SW480 (cell line): ENCODE measurements around the gene ARHGAP42.
"Not testable (repeated sequence)": the region's sequence is repeated elsewhere in the genome, so short reads cannot be mapped to it uniquely, and the experiment has no call there.

Experiments used
- DNase-seq: peaks from one replicate; pipeline ENCODE4 v3.0.0-alpha.2; 2016; ENCODE audit warnings: low spot score

The ARHGAP42 gene

DNA sequence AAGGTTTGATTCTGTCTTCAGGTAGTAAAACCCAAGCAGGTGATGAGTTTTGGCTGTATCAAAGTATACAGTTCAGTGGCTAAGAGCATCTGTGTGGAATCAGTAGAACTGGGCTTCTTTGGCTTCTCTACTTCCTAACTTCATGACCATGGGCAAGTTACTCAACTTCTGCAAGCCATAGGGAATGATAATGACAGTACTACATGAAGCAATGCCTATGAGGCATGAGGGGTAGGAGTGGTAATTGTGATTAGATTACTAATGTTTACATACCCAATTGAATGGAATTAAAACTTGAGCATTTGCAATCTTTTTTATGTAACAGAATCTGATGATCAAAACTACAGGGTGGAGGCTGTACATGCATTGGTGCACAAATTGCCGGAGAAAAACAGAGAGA, 278.3 kb downstream of the ARHGAP42 start:
- DNase-seq: no peak

DNA sequence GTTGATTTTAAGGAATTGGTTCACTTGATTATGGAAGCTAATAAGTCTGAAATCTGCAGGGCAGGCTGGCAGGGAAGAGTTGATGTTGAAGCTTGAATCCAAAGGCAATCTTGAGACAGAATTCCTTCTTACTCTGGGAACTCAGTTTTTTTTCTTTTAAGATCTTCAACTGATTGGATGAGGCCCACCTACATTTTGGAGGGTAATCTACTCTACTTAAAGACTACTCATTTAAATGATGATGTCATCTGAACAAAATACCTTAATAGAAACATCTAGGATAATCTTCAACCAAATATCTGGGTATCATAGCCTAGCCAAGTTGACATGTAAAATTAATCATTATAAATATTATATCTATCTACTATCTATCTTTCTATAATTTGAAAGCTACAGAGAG, 279.3 kb downstream of the ARHGAP42 start:
- no peak for DNase-seq

DNA sequence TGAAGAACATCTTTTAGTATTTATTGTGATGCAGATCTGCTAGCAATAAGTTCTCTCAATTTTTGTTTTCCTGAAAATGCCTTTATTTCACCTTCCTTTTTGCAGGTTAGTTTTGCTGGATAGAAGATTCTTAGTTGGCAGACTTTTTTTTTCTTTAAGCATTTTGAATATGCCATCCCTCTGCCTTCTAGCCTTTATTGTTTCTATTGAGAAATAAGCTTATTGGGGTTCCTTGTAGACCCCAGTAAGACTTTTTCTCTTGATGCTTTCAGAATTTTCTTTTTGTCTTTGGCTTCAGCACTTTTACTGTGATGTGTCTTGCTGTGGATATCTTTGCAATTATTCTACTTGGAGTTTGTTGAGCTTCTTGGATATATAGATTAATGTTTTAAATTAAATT, 281.9 kb downstream of the ARHGAP42 start:
- DNase-seq: no peak

DNA sequence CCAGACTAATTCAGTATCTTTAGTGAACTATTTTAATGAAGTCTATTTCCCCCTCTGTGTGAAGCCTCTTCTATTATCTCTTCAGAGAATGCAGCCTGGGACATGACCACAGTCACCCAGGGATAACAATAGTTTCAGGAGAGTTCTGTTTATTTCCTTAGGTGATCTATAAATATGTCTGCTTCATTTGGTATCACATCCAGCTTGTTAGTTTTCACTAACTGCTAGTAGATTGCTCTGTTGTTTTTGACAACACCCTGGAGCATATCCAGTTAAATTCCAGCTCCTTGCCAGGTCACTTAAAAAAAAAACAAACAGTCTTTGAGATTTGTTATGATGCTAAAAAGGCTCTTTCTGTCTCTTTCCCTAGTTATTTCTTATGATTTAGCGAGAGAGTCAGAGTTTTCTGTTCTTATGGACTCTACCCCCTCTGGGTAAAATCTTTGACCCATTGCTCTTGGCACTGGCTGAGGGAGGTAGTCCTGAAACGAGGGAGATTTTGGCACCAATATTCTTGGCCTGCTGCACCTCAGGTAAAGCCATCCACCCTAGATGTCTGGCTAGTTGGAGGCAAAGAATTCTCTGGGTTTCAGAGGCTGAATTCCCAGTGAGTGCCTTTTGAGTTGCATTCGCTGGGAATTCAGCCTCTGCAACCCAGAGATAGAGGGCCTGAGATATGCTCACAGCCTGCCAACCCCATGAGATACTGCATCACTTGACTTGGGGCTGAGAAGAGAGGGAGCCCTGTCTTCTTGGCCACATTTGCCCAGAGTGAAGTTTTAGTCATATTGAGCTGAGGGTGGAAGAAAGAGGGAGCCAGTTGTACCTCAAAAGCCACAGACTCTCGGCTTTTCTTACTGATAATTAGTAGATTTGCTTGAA, 283.4 kb downstream of the ARHGAP42 start:
- DNase-seq: no peak

DNA sequence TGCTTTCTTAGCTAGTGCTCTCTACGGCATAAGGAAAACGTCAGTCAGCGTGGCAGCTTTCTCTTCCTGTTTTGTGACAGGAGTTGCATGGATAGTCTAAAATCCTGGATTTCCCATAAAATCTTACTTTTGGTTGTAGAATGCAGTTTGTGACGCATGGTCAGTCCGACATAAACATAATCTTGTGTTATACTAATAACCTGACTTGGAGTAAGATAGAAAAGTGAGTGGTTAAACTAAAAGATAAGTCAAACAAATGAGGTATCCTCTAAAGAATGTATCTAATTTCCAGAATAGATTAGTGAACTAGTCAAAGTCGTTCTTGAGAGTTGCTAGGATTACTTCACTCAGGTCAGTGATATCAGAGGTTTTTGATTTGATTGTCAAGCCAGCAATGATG, 285.0 kb downstream of the ARHGAP42 start:
- no peak for DNase-seq

DNA sequence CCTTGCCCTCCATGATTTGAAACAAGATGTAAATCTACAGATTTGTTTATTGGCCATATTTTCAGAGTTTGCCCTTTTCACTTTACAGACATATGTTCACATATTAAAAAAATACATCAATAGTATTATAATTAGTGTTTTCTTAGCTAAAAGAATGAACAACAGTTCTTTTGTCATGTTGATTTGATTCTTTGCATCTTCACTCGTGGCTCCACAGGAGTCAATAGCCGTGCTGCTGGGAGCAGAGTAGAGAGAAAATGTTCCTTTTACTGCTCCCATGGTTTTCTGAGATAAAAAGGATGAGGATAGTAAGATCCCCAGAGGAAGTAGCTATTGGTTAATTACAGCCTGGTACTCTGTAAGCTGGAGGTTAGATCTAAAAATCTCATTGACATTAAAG, 291.4 kb downstream of the ARHGAP42 start:
- no peak for DNase-seq

DNA sequence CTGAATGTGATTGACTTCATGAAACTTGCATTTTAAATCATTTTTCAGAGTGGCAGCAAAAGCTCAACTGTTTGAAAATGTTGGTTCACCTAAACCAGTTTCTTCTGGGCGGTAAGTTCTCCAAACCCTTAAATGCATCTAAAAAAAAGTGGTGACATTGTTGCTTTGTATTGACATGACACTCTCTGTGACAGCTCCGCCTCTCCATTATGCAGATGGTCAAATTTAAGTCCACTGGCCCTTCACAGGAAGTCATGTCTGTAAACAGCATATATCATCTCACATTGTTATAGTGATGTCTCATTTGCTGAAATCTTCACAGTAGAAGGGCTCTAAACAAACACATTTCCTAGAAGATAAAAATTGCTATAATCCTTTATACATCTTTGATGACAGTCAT, 291.9 kb downstream of the ARHGAP42 start:
- DNase-seq: no peak

DNA sequence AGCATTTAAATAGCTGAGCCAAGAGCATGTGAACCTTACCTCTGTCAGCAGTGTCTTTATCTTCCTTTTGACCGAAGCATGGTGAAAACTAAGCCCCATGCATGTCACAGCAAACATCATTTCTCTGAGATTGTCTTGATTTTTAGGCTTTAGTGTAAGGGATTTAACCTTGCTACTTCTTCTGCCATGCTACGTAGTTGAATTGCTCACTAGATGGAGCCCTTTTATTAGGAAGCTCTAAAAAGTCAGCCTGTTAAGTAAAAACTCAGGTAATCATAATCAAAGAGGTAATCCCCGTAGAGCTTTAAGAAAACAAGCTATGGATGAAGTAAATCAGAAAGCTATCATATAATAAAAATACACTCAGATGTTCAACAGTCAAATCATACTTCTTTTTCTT, 293.1 kb downstream of the ARHGAP42 start:
- DNase-seq: peak; percentile 57

DNA sequence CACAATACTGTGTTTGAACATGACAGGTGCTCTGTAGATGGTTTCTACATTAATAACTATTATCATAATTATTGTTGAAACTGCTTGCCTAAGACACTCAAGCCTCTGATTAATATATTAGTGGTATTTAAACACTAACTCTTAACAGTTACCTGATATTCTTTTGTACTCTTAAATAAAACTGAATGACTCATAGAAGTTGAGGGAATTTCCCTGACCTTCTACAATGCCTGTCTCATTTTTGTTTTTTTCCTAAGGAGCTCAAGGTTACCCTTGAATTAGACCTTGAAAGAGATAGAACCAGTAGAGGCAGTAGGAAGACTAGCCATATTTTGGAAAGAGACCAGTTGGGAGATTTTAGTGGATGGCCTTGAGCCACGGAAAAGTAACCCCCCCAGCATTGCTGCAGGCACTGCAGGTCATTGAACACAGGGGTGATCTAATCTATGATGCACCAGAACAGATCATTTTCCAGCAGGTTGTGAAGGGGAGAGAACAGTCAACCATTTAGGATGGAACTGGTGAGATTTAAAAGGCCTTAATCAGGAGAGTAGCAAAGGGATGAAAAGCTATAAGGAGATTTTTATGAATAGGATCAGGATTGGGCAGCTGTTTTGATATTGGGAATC, 294.2 kb downstream of the ARHGAP42 start:
- no peak for DNase-seq

DNA sequence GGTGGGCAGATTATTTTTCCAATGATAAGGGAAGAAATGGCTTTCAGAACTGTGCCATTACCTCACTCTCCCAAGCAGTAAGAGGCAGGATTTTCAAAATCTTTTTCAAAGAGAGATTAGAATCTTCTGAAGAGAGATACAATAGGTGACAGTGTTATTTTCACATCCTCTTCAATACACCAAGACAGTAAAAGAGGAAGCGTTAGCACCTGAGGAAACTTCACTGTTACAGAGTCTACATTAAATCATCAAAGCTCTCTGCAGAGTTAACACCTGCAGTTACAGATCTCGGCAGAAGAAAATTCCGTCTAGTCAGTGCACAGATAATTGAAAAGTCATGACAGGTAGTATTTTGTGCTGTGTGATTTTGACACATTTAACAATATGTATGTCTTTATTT, 297.6 kb downstream of the ARHGAP42 start:
- DNase-seq: no peak

DNA sequence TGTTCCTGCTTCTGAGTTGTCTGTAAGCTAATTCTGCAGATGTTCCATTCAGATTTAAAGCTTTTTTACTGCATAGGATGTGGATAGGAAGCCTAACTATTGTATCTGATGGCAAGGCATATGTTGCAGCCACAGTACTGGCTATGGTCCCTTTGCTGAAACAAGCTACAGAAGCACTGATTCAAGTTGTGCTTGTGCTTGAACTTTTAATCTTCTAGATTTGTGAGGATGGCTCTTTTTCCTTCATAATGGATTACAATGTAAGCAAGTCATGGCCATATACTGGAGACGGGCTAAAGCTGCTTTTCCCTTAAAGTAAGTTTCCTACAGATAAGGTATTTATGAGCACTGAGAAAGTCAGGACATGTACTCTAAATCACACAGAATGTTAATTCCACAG, 303.8 kb downstream of the ARHGAP42 start:
- no peak for DNase-seq

DNA sequence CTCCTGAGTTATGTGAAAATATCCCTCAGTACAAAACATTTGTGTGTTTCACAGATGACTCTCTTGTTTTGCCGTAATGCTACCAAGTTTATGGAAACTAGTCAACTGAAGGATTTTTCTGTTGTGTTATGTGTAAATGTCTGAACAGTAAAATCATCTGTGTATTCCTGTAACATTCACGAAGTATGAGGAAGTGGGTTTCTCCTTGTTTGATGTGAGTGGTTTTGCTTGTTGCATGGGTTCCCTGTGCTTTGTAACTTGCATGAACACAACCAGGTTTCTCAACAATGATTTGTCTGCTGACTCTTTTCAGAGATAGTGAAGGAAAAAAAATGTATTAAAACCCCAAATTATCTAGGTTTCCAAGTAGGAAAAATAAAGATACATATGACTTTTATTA, 304.5 kb downstream of the ARHGAP42 start:
- DNase-seq: no peak

DNA sequence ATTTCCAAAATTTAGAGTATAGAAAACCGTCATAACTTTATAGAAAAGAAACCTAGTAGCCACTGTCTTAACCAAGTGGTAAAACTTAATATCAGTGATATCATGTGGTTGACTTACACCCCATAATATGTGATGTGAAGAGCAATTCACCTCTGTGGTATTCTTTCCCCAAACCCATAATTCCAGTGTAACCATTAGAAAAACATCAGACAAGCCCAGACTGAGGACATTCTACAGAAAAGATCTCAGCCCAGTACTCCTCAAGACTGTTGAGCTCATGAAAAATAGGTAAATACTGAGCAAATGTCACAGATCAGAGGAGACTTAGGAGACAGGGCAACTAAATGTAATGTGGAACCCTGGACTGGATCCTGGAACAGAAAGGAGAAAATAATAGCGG, 307.9 kb downstream of the ARHGAP42 start:
- DNase-seq: no peak

DNA sequence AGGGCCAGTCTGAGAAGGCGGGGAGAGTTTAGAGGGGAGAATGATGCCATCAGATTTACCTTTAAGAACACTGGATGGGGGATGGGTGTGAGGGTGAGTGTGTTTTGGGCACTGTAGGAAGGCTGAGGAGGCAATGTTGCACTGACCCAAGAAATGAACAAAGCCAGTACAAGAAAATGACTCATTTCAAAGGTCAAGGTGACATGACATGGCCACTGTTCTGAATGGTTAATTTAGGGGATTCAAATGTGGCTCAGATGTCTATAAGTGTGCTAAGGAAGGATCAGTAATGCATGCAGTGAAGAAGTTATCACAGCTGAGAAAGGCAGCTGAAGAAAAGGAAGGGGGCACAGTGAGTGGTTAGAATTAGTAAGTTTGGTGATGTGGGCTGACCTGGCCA, 312.7 kb downstream of the ARHGAP42 start:
- no peak for DNase-seq

DNA sequence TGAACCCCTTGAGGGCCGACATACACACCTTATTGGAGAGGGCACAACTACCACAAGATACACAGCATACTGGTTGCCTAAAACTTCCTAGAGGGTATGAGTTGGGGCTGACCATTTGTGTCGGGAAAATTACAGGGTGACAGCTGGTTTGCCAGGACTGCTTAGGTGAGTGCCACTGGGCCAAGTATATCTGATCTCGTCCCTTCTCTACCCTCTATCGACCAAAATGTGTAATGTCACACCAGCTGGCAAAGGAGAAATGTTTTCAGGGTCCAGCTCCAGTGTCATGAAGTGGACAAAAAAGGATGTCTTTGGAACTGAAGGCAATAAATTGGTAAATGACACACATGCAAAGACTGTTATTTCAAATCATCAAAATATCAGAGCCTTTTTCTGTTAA, 316.4 kb downstream of the ARHGAP42 start:
- DNase-seq: peak; percentile 20

DNA sequence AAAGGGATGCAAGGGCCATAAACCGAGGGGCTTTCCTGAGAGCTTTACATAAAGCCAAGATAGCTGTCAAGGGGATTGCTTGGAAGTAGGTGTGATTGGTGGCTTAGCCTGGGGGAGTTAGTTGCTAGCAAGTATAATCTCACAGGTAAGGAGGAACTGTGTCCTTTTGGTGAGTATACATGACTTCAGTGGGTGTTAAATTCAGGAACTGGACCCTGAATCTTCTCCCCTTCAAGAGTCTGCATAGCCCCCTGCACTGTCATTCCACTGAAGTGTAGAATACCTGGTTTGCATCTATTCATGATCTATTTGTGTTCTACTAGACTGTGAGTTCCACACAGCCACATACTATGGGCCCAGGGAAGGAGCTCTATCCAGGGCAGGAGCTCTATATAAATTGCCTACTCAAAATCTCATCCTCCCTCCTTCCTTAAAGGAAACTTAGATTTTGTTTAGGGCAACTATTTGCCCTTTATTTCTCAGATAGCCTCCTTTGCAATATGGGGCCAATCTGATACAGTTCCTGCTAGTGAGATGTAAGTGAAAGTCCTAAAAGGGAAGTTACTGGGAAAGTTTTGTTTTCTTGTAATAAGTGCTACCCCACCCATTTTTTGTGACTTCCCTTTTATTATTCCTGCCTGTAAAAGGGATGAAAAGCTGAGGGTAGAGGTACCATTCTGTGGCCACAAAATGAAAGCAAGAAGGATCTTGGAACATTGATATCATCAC, 322.0 kb downstream of the ARHGAP42 start:
- DNase-seq: no peak

DNA sequence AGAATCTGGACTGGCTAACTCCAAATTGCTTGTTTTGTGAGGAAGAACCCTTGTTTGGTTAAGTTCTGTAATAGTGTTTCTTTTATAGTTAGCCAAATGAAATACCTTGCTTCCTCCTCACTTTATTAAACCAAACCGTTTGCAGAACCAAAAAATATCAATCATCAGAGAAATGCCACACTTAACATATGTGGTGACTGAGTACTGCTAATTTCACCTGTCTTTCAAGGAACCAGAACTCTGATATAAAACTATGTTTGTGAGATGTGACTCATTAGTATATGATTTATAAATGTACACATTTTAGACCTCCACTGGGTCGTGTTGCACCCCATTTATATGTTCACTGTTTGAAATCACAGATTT, 322.6 kb downstream of the ARHGAP42 start:
- no peak for DNase-seq

DNA sequence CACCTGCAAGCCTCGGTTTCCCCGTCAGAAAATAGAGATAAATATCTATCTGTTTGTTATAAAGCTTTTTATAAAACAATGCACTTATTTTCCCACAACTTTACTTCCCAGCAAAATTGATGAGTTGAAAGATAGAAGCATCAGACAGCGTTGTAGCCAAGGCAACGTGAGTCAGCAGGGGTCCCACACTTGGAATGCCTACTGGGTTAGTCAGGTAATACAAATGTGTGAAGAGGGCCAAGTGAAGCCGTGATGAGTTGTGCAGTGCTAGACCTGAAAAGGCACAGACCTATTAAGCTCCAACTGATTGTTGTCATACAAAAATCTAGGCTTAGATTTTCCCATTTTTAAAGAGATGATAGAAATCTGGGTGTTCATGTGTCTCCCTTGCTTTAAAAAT, 323.8 kb downstream of the ARHGAP42 start:
- DNase-seq: no peak

DNA sequence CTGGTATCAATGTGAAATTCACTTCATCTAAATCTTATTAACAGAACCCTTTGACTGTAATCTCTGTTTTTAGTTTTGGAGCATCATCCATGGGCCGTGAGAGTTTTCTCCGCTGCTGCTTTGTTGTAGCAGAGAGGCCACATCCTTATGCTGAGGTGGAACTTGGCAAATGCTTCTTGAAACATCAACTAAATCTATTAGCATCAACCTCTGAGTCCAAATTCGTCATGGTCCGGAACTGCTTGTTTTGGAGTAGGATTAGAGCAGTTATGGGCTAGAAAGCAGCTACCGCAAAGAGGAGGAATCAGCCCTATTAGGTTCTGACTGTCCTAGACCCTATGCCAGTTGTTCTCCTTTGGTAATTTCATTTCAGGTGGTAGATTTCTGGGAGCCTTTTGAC, 324.8 kb downstream of the ARHGAP42 start:
- no peak for DNase-seq

DNA sequence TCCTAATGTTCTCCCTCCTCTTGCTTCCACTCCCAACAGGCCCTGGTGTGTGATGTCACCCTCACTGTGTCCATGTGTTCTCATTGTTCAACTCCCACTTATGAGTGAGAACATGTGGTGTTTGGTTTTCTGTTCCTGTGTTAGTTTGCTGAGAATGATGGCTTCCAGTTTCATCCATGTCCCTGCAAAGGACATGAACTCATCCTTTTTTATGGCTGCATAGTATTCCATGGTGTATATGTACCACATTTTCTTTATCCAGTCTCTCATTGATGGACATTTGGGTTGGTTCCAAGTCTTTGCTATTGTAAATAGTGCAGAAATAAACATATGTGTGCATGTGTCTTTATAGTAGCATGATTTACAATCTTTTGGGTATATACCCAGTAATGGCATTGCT, 326.6 kb downstream of the ARHGAP42 start:
- not testable (repeated sequence) for DNase-seq

DNA sequence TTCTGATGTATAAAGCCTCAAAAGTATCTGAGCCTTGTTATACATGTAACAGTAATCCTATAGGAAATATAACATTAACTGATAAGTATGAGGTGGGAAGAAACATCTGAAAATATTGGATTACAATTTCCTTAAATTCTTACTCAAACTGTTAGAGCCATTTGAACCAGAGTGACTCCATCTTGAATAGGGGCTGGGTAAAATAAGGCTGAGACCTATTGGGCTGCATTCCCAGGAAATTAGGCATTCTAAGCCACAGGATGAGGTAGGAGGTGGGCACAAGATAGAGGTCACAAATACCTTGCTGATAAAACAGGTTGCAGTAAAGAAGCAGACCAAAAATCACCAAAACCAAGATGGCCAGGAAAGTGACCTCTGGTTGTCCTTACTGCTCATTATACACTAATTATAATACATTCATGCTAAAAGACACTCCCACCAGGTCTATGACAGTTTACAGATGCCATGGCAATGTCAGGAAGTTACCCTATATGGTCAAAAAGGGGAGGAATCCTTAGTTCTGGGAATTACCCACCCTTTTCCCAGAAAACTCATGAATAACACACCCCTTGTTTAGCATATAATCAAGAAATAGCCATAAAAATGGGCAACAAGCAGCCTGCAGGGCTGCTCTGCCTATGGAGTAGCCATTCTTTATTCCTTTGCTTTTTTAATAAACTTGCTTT, 327.7 kb downstream of the ARHGAP42 start:
- no peak for DNase-seq

DNA sequence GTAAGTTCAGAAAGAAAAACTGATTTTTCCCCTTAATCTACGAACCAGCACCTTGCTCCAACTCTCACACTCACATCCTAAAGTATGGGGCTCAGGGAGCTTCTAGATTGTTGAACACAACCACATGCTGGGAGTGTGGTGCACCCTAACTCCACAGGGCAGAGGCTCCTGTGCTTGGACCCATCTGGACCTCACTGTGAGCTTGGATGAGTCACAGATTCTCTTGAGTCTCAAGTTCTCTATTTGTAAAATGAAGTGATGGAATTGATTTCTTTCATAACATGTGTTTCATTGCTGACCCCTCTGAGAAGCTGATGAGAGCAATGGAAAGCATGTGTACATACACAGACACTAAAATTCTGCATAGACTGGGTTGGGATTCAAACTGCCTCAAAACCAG, 332.8 kb downstream of the ARHGAP42 start:
- no peak for DNase-seq

DNA sequence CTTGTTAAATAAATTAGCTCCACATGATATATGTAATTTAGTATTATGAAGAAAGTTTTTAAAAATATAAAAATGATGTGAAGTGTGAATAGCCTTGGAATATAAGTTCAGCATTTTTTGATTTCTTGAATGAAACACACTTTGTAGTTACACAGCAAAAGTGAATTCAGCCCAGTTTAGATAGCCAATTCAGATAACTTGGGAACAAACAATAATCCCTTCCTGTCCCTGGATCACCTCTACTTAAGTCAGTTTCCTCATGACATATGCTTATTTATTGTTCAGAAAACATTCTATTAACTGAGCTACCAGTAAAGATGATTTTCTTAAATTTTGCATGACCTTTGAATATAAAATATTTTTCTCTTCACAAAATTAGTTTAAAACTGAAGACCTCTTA, 335.2 kb downstream of the ARHGAP42 start:
- no peak for DNase-seq
